ENCODE measurements around the gene NR1H2.
A peak's percentile ranks its signal among the peaks of the same experiment; 100 is the strongest.

Gene NR1H2

GRCh38 chr19:50422397-50423278 lies 46.4 kb downstream of the NR1H2 start:
- TF ChIP-seq CTCF (conservative IDR thresholded peaks at IDR 0.05; ENCODE audit: low read depth, low read length): no peak
- no peak for DNase-seq (ENCODE audit: low read depth)
- no peak overlapping the region for H3K4me3 ChIP-seq (ENCODE audit: low read length)

- no peak overlapping the region for H3K4me3 ChIP-seq (ENCODE audit: low read length)
- DNase-seq (ENCODE audit: low read depth): no peak
- no peak for TF ChIP-seq CTCF (conservative IDR thresholded peaks at IDR 0.05; ENCODE audit: low read depth, low read length)
Measured at GRCh38 chr19:50423279-50424113, 47.2 kb downstream of the NR1H2 start.

DNA sequence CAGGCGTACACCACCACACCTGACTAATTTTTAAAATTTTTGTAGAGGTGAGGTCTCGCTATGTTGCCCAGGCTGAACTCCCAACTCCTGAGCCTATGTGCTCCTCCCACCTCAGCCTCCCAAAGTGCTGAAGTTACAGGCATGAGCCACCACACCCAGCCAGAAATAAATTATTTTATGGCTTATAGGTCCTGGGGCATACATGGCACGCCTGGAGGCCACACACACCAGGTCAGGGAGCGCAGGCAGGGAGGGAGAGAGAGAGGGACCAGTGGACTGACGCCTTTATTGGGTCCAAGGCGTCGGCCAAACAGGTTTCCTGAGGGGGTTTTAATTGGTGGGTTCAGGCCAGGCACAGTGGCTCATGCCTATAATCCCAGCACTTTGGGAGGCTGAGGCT lies 49.3 kb downstream of the NR1H2 start:
- no peak for DNase-seq (ENCODE audit: low read depth)
- TF ChIP-seq CTCF (conservative IDR thresholded peaks at IDR 0.05; ENCODE audit: low read depth, low read length): no peak
- H3K4me3 ChIP-seq (ENCODE audit: low read length): no peak overlapping the region

- DNase-seq (ENCODE audit: low read depth): no peak
- no peak for TF ChIP-seq CTCF (conservative IDR thresholded peaks at IDR 0.05; ENCODE audit: low read depth, low read length)
- H3K4me3 ChIP-seq (ENCODE audit: low read length): peak overlapping the region; percentile 30
Measured at GRCh38 chr19:50427318-50427925, 51.2 kb downstream of the NR1H2 start.

DNA sequence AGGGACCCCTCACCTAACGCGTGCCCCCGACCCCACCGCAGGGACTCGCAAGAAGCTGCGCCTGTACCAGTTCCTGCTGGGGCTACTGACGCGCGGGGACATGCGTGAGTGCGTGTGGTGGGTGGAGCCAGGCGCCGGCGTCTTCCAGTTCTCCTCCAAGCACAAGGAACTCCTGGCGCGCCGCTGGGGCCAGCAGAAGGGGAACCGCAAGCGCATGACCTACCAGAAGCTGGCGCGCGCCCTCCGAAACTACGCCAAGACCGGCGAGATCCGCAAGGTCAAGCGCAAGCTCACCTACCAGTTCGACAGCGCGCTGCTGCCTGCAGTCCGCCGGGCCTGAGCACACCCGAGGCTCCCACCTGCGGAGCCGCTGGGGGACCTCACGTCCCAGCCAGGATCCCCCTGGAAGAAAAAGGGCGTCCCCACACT lies 51.8 kb downstream of the NR1H2 start:
- peak overlapping the region; percentile 30 for H3K4me3 ChIP-seq (ENCODE audit: low read length)
- peak; percentile 73 for DNase-seq (ENCODE audit: low read depth)
- no peak for TF ChIP-seq CTCF (conservative IDR thresholded peaks at IDR 0.05; ENCODE audit: low read depth, low read length)

GRCh38 chr19:50428772-50429463 lies 52.7 kb downstream of the NR1H2 start:
- no peak overlapping the region for H3K4me3 ChIP-seq (ENCODE audit: low read length)
- no peak for DNase-seq (ENCODE audit: low read depth)
- TF ChIP-seq CTCF (conservative IDR thresholded peaks at IDR 0.05; ENCODE audit: low read depth, low read length): no peak

All from retinal pigment epithelial cell (primary cell).